ENCODE results near the gene ARRDC3. TPM values are rescaled to one million over a fixed set of nuclear protein-coding genes. Genes with fewer than 3 reads are reported as not detected.
"Not testable (repeated sequence)": the region's sequence is repeated elsewhere in the genome, so short reads cannot be mapped to it uniquely, and the experiment has no call there.

The ARRDC3 gene
- total RNA-seq, 1 experiment from 2014 or later: 34.5 TPM

- Histone ChIP-seq H3K36me3 (ENCODE audit: control insufficient read depth, insufficient read depth, low read length) (no peaks in the 10 kb centered on the region), H3K27me3 (replicated peaks; ENCODE audit: control insufficient read depth, insufficient read depth, low read length) (no peaks in the 10 kb centered on the region), H3K4me1 (peaks cover 9% of the 10 kb centered on the region), H3K9me3 (no peaks in the 10 kb centered on the region), H3K4me3 (ENCODE audit: low read depth, low read length) (no peak overlapping the region)
- no peak for DNase-seq
- Mint-ChIP-seq H3K27ac (ENCODE audit: unreplicated experiment) (no peak overlapping the region), H3K4me1 (ENCODE audit: low read depth, unreplicated experiment) (peaks cover 16% of the 10 kb centered on the region), H3K27me3 (ENCODE audit: insufficient read depth, unreplicated experiment) (no peaks in the 10 kb centered on the region), H3K9me3 (ENCODE audit: unreplicated experiment) (no peaks in the 10 kb centered on the region), H3K36me3 (ENCODE audit: insufficient read depth, unreplicated experiment) (no peaks in the 10 kb centered on the region), H3K4me3 (ENCODE audit: unreplicated experiment) (no peak overlapping the region)
- CTCF ChIA-PET: no interaction called here
- intact Hi-C loops (cut with micrococcal nuclease; ENCODE audit: unreplicated experiment): no loop called here
- POLR2A ChIA-PET: interaction anchor here (1.0 kb wide), 1 partner anchor 30 kb away, joined by 3 read pairs; the partner anchor contains the start of gene ARRDC3
- TF ChIP-seq CTCF (IDR thresholded peaks at IDR 0.05; ENCODE audit: insufficient read depth in 1 of 2, low read depth in 1 of 2, low read length in 1 of 2, severe bottlenecking in 1 of 2, unreplicated experiment in 1 of 2): no peak
- BruUV-seq (replicated peaks): no TSS peak
Observed at GRCh38 chr5:91352831-91353695, 30.1 kb downstream of the ARRDC3 start.

- Histone ChIP-seq H3K27me3 (replicated peaks; ENCODE audit: control insufficient read depth, insufficient read depth, low read length) (no peaks in the 10 kb centered on the region), H3K36me3 (ENCODE audit: control insufficient read depth, insufficient read depth, low read length) (no peaks in the 10 kb centered on the region), H3K4me1 (no peaks in the 10 kb centered on the region), H3K9me3 (no peaks in the 10 kb centered on the region), H3K4me3 (ENCODE audit: low read depth, low read length) (no peak overlapping the region)
- Mint-ChIP-seq H3K27ac (ENCODE audit: unreplicated experiment) (no peak overlapping the region), H3K9me3 (ENCODE audit: unreplicated experiment) (no peaks in the 10 kb centered on the region), H3K36me3 (ENCODE audit: insufficient read depth, unreplicated experiment) (no peaks in the 10 kb centered on the region), H3K4me1 (ENCODE audit: low read depth, unreplicated experiment) (no peaks in the 10 kb centered on the region), H3K4me3 (ENCODE audit: unreplicated experiment) (no peak overlapping the region), H3K27me3 (ENCODE audit: insufficient read depth, unreplicated experiment) (no peaks in the 10 kb centered on the region)
- TF ChIP-seq CTCF (IDR thresholded peaks at IDR 0.05; ENCODE audit: insufficient read depth in 1 of 2, low read depth in 1 of 2, low read length in 1 of 2, severe bottlenecking in 1 of 2, unreplicated experiment in 1 of 2): no peak
- ChIA-PET CTCF (no interaction called here), POLR2A (no interaction called here)
- no TSS peak for BruUV-seq (replicated peaks)
- DNase-seq: no peak
- intact Hi-C loops (cut with micrococcal nuclease; ENCODE audit: unreplicated experiment): no loop called here
Observed at GRCh38 chr5:91345461-91345860, 37.7 kb downstream of the ARRDC3 start.

- DNase-seq; H3K27ac Mint-ChIP-seq (ENCODE audit: unreplicated experiment); H3K9me3 Mint-ChIP-seq (ENCODE audit: unreplicated experiment); H3K36me3 Mint-ChIP-seq (ENCODE audit: insufficient read depth, unreplicated experiment); BruUV-seq (replicated peaks); H3K4me1 ChIP-seq; POLR2A ChIA-PET; H3K27me3 ChIP-seq (replicated peaks; ENCODE audit: control insufficient read depth, insufficient read depth, low read length); H3K4me3 ChIP-seq (ENCODE audit: low read depth, low read length); H3K9me3 ChIP-seq; H3K36me3 ChIP-seq (ENCODE audit: control insufficient read depth, insufficient read depth, low read length); H3K27me3 Mint-ChIP-seq (ENCODE audit: insufficient read depth, unreplicated experiment); intact Hi-C loops (cut with micrococcal nuclease; ENCODE audit: unreplicated experiment); CTCF ChIA-PET; H3K4me3 Mint-ChIP-seq (ENCODE audit: unreplicated experiment); H3K4me1 Mint-ChIP-seq (ENCODE audit: low read depth, unreplicated experiment): not testable (repeated sequence)
Observed at GRCh38 chr5:91344661-91345200, 38.4 kb downstream of the ARRDC3 start.

Data from Caco-2 (cell line).